HG03060 (cell line): ENCODE data around the gene CAMTA1.

Experiments
- ATAC-seq: cut with Tn5 transposase; IDR thresholded peaks from one replicate; pipeline ENCODE4 v1.9.1; 2021; ENCODE audit warnings: low read depth, moderate number of reproducible peaks; ENCODE audit not compliant: unreplicated experiment

Gene CAMTA1

DNA sequence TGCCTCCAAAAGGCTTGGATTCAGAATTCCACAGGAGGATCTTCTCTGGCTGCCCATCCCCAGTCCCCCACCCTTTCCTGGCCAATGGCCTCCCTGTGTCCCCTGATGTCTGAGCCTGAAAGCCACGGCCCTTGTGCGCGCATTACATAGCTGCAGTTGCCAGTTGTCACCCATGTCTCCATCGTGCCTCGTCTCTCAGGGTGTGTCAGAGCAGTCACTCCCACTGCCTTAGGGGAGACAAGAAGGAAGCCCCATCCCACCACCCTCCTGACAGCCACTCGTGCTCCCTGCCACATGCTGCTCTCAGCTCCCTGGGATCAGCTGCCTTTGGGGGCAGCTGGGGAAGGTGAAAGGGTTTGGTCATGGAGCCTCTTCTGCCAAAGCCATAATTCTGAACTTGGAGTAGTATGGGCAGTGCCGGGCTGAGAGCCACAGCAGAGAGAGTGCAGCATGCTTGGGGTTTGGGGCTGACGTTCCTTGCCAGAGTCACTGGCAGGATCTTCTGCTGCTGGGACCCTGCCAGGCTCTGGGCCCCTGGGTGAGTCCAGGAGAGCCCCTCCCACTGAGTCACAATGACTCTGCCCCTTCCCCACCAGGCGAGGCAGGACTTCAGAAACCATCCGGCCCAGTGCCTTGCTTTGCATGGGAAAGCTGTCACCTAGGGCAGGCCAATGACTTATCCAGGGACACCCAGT is 700.0 kb downstream of the CAMTA1 start:
- ATAC-seq: no peak

DNA sequence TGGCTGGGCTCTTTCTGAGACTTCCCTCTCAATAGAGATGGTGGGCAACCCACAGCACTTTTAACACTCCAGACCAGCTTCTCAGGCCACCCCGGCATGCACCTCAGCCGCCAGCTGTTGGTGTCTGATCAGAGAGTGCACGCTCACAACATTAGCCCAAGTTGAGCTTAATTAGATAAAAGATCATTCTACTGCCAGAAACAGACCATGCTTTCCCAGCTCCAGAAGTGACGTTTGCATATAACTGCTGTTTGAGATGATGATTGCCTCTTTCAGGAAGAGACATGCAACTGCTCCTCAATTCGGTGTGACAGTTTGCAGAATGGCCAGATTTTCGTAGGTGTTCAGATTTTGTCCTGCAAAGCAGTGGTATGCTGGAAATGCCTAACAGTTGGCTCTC is 700.6 kb downstream of the CAMTA1 start:
- ATAC-seq: no peak

DNA sequence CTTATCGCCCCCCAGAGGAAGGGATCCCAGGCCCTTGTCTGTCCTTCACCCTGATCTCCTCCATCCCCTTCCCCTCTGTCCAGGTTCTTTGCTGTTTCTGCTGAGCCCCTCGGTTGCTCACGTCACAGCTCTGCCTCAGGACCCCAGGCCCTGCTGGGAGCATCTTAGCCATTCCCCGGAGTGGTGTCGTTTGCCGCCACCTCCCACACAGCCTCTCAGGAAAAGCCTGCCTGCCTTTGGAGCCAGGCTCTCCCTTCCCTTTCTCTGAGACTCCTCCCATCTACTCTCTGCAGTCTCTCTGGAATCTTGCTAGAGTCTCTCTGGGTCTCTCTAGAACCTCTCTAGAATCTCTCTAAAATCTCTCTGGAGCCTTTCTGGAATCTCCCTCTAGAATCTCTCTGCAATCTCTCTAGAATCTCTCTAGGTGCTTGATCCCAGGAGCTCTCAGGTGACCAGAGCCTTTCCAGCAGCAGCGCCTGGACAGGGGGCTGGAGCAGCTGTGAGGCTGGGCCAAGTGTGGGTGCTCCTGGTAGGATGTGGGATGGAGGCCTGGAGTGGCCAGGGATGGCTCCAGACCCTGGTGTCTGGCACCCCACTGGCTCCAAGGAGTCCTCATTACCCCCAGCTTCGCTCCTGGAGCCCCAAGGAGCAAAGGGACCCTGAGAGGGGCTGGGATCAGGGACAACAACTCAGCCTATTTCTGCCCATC is 702.7 kb downstream of the CAMTA1 start:
- ATAC-seq: no peak

DNA sequence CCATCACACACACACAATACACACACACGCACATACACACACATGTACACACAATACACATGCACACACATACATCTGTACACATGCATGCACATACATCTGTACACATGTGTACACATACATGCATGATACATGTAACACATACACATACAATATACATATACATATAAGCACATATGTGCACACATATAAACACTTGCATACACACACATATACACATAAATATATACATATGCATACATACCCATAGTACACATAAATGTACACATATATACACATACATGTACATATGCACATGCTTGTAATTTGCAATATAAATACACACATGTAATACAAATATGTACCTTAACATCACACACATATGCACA is 703.2 kb downstream of the CAMTA1 start:
- ATAC-seq: no peak

DNA sequence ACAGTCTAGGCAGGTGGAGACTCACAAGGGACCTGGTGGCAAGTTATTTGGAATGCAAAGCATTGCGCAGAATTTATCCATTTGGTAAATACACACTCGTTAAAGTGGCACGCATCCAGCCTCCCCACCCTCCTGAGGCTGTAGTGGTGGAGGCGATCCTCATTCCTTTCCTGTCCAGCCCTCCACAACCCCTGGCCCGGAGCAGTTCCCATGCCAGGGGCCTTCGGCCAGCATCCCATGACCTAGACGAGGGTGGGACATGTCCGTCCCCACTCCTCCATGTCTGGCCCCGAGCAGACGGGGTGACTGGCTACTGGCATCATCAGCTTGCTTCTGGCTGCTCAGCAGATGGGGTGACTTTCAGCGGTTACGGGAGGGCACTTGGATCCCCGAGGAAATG is 704.3 kb downstream of the CAMTA1 start:
- ATAC-seq: no peak

DNA sequence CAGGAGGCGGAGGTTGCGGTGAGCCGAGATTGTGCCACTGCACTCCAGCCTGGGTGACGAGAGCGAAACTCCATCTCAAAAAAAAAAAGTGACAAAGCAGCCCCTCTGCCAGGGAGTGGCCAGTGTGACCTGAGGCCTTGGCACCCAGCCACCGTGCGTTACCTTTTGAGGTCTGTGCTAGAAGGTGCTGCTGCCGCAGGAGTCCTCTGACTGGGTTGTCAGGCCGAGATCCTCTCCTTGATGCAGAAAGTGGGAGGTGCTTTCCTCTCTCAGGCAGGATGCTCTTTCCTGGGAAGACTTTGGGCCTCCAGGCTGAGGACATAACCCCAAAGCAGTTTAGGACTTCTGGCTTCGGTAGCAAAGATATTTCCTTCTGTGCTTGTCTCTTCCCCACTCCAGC is 705.3 kb downstream of the CAMTA1 start:
- ATAC-seq: no peak

DNA sequence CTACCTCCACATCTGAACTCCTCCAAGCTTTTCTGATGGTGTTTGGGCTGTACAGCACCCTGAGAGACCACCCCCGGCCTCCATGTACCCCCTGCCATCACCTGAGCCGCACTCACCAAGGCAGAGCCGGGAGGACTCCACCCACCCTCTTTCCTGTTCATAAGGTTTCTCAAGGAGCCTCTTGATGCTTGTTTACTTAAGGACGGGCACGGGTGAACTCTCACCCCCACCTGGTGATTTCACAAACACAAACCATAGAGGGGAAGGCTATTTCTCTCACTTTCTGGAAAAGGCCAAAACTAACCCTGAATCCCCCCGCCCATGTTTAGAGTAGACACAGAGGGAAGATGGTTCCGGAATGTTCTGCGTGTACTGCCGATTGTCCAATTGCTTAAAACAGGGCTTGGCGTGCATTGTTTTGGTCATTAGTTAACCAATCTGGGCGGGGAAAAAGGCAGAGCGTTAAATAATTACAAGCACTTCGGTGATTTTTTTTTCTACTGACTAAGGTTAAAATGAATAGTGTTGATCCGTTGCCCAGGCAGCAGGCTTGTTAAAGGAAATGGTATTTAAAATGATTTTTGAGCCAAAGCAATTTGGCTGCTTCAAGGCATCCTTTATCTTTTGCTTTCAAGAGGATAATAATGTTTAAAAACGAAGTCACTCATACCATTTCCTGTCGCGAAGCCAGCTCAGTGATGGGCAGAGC is 706.0 kb downstream of the CAMTA1 start:
- ATAC-seq: no peak

DNA sequence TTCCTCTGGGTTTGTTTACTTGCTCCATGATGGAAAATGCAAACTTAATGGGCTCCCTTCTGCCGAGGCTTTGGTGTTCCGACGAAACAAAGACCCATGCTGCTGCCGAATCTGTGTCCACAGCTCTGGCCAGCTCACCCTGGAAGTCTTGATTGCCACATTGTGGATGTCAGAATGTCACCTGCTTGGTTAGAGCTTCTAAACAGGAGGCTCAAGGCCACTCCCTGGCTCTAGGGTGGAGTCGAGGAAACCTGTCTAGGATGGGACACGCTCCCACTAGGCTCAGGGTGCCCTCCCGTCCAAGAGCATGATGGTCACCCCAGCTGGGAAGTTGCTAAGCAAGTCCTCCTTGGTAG is 706.5 kb downstream of the CAMTA1 start:
- ATAC-seq: no peak

DNA sequence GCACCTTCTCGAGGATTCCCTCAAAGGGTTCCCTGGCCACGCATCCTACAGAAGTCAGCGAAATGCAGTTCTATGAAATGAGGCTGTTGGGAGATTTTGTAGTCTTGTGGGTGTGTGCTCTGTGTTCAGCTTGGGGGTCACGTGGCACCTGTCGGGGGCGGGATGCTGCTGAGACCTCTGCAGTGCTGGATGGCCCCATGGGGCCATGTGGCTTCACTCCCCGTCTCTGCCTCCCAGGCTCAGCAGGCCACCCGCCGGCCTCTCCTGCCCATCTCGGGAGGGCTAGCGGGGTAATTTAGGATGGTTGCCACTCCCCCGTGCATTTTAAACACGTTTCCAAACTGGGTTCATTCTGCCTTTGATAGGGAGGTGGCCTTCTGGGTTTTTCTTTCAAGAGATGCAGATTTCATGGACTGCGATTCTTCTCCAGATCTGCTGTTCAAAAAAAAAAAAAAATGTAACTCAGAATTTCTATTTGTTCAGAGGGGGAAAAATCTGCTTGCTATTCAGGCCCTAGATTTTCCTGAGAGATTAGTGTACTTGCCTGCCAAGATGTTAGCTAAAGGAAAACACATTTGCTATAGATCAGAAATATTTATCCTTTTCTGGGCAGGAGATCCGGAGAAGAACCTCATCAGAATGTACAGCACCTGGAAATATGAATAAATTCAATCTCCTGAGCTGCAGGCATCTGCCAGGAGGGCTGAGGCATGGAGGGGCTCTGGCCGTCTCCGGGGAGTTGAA is 708.6 kb downstream of the CAMTA1 start:
- ATAC-seq: no peak

DNA sequence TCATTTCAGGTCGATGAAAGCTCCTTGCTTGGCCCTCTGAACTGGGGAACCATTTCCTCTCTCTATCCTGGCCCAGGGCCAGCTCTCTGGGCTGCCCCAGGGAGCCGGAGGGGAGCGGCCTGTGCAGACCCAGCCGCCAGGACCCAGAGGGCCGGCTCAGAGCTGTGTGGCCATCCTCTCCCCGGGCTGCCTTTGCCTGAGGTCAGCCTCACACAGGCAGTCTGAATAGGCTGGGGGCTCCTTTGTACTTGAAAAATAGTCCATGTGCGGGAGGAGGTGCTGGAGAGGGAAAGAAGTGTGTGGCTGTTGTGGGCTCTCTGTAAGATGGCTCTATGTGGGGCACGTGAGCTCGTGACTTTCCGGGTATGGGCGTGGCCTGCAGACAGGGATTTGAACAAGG is 710.7 kb downstream of the CAMTA1 start:
- no peak for ATAC-seq

DNA sequence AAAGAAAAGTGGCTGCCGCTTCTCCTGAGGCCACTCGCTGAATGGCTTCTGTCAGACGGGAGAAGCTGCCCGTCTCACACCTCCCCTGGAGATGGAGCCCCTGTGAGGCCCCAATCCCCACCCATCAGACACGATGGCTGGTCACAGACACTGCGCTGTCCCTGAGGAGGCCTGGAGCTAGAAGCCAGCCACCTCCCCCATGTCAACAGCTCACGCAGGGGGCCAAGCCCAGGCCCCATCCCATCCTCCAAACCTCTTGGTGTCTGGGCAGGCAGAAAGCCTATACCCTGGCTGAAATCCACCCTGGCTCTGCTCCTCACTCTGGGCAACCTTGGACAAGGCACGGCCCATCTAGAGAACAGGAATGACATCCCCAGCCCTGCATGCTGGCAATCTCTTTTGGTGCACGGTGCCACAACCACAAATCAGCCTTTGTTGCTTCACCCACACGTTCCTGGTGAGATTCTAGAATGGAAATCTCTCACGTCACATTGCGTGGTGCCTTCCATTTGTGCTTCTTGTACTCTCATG is 711.9 kb downstream of the CAMTA1 start:
- ATAC-seq: no peak

DNA sequence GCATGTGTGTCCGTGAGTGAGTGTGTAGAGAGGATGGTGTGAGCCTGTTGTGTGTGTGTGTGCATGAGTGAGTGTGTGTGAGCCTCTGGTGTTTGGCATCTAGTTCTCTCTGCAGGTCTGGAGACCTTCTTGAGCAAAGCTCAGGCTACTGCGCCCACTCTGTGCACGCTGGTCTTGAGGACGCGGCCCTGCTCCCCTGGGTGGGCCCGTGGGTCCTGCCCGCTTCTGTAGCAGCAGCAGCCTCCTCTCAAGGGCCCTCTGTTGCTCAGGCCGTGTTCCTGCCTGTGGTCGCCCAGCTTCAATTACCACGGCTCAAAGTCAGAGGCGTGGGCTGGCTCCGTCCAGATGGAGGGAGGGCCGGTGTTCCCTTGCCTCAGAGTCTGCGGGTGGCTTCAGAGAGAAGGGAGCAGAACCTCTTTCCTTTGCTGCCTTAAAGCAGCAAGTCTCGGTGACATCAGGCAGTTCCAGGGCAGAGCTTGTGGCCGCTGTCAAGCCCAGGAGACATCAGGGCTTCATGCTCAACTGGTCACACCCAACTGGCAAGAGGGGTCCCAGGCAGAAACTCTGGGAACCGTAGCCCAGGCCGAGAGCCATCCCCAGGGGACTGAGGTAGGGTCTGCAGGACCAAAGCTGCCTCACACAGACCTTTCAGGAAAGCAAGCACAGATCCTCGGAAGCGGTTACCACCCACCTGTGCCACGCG is 715.3 kb downstream of the CAMTA1 start:
- no peak for ATAC-seq

DNA sequence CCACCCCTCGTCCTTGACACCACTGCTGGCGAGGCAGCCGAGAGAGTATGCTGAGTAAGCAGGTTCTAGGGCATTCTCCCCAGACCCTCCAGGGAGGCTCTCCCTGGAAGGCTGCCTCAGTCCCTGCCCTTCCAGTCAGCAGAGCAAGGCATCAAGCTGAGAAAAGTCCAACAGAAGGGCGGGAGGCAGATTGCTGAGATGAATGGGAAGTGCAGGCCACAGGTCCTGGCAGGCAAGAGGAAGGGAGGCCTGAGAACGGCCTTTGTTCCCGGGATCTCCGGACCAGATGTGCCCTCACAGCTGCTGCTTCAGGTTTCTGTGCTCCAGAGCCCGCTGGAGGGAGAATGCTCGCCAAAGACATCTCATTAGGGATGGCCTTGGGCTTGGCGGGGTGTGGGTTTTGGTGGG is 715.8 kb downstream of the CAMTA1 start:
- no peak for ATAC-seq

DNA sequence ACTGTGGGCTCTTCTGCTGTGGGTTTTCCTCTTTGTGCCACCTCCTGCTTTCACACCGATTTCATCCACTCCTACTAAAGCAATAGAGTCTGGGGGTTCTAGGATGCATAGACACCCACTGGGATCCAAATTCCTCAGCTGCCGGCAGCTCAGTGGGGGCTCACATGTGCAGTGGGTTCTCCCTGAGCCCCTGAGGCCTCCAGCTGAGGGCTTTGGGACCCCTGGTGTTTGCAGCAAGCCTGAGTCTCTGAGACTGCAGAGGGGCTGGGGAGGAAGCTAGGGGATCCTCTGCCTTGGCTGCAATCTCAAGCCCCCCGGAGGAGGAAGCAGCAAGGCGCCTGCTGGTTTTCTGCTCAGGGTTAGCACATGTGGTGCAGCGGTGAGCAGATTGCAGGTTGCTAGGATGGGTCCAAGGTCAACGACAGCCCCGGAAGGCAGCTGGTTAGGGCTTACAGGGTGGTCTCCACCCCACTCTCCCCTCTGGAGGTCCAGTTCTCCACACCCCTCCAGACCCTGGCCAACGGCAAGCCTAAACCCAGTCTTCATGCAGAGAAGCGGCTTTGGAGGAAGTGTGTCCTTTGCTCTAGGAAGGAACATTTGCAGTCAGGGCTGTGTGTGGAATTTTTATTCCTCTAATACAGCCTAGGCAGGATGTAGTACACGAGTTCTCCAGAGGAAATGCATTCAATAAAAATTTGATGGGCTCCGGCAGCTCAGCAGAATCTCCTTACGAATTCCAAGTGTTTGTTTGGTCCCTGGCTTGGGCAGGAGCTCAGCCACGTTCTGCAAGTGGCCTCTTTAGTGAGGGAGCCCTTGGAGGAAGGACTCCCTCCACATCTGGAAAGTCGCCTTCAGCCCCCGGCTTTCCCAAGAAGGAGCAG is 716.7 kb downstream of the CAMTA1 start:
- no peak for ATAC-seq

DNA sequence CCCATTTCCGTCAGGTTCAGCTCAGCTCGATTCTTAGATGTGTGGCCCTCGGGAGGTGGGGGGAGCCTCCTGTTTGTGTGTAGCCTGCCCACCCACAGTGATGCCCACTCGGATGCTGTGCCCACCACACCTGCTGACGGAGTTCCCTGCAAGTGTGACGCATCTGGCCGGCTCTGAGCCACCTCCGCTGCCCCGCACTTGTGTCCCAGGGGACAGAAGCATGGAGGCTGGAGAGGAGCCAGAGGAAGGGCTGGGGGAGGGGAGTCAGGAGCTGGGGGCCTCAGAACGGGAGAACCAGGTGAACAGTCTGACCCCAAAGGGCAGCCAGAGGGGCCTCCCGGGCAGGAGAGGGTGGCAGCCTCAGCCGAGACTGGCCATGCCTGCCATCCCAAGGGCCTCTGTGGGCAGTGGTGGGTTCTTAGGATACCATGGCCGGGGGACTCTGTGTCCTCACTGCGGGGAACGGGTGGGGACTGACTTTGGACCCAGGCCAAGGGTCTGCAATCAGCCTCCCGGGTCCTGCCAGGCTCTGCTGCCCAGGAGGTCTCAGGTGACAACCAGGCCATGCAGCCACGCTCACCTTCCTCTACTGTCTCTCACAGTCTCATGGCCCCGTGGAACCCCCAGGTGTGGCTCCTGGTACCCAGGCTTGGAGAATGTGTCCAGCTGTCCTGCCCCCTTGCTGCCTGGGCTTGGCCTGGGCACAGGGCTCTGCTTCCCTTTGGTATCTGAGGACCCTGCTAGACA is 718.6 kb downstream of the CAMTA1 start:
- no peak for ATAC-seq

DNA sequence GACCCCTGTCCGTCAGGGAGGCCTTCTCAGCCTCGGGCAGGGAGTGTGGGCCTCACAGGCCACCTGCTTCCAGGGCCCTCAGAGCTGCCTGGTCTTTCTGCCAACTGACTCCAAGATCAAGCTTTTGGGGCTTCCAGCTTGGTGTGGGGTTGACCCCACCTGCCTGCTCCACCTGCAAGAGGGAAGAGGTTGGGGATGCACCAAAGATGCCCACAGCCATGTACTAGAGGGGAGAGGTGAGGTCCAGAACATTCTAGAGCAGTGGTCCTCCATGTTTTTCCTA is 719.1 kb downstream of the CAMTA1 start:
- no peak for ATAC-seq

DNA sequence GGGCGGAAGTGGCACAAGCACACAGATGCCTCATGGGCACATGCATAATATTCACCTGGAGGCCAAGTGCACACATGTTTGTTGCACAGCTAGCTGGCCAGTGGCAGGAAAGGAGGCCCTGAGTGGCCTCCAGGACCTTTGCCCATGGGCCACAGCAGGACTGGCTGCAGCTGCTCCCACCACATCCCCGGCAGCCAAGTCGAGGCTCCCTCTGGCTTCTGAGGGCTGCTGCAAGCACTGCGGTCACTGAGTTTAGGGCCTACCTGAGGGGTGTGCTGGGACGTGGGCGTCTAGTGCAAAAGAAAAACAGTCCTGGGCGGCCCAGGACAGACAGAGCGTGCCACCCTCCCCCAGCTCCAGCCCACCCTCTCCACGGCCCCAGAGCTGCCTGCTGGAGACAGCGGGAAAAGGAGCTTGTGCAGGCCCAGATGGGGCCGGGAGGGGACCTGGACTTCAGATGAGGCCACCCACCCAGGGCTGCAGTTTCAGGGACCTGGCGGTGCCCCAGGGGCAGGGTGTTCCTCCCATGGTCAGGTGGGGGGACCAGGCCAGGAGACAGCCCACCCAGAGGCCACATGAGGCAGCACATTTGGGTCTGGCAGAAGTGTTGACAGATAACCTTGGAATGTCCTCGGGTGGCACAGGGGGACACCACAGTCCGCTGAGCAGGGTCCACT is 720.0 kb downstream of the CAMTA1 start:
- no peak for ATAC-seq

DNA sequence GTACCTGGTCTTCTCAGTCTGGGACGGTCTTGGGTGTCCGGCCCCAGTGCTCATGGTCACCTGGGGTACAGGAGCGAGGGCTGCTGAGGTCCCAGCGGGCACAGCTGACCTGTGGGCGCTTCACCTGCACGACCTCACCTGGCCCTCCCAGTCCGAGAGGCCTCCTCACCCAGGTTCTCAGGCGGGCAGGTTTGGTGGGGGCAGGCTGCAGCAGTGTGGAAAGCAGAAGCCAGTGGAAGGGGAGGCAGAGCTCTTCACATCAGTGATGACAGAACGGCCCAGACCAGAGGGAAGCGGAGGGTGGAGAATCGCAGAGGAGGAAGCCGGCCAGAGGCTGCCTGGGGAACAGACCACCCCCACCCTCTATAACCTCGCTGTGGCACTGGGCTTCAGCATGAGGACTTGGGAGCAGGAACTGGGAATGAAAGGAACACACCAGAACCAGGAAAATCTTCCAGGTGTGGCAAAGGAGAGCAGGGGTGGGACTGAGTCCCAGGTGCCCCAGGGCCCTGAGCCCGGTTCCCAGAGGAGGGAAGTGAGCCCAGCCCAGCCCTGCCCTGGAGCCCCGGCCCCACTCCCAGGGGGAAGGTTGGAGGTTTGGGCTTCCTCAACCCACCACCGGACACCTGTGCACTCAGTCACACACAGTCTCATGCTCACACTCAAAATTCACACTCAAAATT is 720.7 kb downstream of the CAMTA1 start:
- no peak for ATAC-seq
